PFSK-1 (cell line): ENCODE measurements around the gene RALGDS.

Experiments used
- FOXP2 ChIP-seq: optimal IDR thresholded peaks from 2 replicates; pipeline ENCODE3; 2011; ENCODE audit warnings: borderline replicate concordance, control low read depth, inconsistent platforms; ENCODE audit not compliant: insufficient read depth; ENCODE audit errors: extremely low read length, extremely low read depth
- TAF1 ChIP-seq: IDR thresholded peaks from 2 replicates; pipeline ENCODE4 v1.6.1; 2012; ENCODE audit warnings: low read length, control low read depth, borderline replicate concordance; ENCODE audit not compliant: insufficient read depth

DNA sequence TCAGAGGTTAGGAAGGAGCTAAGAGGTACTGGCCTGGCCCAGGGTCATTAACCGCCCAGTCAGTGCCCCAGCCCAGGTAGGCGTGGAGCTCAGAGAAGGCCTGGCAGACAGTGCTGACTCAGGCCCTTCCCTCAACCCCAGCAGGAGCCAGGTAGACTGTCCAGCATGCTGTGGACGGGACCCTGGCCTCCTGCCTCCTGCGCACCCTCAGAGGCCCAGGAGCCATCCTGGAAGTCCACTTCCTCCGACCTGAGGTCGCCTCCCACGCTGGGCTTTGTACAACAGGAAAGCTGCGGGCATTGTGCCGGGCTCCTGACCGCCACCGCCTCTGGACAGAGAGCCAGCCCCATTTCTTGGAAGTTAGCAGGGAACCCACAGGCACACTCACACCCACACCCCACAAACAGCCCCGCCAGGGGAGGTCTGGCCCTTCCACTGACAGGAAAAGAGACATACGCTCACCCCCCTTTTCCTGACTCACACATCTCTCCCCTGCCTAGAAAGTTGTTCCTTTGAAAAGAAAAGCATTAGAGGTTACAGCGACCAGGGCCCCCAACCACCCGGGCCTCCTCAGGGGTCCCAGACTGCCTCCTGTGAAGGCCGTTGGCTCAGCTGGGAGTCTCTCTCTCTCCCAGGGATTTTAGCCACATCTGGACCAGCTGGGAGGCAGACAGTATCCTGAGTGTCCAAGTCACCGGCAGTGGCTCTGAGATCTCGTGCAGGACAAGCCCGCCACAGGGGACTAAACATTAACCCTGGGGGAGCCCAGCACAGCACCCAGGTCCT is 7.7 kb downstream of the RALGDS start:
- TF ChIP-seq FOXP2 (no peak), TAF1 (no peak)
